COLO668 (cell line): ENCODE data around the gene UBE2E2.
"Not testable (repeated sequence)": the region's sequence is repeated elsewhere in the genome, so short reads cannot be mapped to it uniquely, and the experiment has no call there.

Source experiments
- DNase-seq: peaks from one replicate; lab custom pipeline; 2025; ENCODE audit not compliant: unreplicated experiment; lab: John Stamatoyannopoulos, UW

UBE2E2 gene

DNA sequence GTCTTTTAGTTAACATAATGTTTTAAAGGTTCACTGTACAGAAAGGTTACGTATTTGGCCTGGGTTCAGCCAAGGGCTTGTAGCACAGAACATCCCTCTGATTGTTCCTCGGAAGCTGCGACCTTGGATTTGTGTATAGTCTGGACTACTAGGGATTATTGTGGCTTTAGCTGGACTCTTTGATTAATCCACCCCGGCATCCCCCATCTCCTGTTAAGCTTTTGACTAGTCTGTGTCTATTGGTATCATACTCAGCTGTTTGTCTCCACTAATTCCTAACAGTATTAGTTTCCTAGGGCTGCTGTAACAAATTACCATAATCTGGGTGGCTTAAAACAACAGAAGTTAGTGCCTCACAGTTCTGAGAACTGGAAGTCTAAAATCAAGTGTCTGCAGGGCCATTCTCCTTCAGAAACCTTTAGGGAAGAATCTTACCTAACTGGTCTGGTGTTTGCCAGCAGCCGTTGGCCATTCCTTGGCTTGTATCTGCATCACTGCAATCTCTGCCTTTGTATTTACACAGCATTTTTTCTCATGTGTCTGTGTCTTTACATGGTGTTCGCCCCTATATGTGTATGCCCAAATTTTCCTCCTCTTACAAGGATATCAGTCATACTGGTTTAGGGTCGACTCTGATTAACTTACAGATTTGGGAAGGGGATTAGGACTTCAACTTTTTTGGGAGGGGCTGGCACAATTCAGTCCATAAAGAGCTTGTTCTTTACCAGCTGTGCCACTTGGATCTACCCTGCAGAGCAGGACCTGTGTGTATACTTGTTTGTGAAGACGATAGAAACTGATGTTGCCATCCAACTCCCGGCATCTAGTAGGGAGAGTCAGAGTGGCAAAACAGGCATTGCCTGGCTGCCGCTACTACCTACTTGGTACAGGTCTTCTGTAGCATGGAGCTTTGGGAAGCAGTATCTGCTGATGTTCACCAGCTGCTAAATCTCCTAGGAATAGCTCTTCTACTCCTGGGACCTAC, 117.8 kb downstream of the UBE2E2 start:
- DNase-seq = no peak

DNA sequence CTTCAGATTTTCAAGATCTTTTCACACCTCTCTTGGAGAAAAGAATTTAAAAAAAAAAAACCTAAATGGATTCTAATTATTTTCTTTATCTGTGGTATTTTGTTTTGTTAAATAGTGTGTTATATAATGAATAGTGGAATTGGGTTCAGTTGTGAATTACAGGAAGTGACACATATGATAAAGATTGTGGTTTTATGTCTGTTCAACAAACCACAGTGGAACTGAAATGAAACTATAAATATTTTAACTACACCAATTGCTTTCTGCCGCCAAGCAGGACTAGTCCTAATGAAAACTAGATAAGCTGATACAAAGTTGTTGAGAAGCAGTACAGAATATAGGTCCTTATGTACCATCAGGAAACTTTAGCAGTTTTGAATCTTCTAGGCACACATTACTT, 121.6 kb downstream of the UBE2E2 start:
- DNase-seq = no peak

- no peak for DNase-seq
These were observed 122.4 kb downstream of the UBE2E2 start for GRCh38 chr3:23325466-23326065.

DNA sequence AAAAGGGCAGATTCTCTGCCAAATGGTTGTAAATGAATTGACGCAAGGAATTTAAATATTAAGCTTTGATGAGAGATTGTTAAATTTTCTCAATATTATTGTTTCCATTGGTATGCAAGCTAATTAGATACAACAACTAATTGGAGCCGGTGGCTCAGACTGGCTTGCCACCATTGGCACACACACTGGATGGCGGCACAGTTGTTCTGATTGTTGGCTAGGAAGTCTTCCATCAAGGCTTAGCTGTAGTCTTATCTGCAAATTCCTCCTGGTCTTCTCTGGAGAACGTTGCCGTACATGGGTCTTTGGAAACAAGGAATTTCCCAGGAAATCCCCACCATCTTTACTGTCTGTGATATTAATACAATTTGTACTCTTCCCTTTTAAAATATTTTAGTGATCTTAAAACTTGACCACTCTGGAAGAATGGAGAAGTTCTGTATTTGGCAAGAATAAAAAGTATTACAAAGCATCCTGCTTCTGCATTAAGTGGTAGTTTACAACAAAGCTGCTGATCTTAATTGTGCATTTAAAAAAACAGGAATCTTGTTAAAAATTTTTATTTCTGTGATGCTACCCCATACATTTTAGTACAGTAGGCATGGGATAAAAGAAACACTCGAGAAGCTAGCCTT, 126.5 kb downstream of the UBE2E2 start:
- no peak for DNase-seq

GRCh38 chr3:23330568-23330967, 127.4 kb downstream of the UBE2E2 start:
- no peak for DNase-seq

DNA sequence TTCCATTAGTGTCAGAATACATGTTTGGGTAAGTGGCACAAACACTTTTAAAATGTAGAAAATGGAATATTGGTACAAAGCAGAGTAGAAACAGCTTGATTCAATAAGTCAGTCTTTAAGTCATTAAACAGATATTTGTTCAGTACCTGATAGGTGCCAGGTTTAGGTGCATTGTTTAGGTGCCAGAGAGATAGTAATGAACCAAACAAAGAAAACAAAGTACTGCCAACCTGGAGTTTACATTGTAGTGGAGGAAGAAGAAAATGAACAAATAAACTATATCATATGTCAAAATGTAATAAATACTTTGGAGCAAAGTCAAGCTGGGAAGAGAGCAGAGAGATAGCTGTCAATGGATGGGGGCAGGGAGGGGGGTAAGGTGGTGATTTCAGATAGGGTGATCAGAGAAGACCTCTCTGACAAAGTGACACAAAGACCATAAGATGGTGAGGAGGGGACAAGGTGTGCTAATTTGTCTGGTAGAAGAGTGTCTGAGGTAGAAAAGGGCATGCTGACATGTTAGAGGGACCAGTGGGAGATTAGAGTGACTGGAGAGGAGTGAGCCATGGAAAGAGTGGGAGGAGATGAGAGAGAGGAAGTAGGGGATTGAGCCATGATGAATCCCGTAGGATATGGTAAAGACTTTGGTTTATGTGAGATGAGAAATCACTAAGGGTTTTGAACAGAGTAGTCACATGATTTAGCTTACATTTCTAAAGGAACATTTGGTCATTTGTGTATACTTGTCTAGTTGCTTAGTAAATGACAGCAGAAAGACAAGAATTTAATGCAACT, 128.2 kb downstream of the UBE2E2 start:
- no peak for DNase-seq

DNA sequence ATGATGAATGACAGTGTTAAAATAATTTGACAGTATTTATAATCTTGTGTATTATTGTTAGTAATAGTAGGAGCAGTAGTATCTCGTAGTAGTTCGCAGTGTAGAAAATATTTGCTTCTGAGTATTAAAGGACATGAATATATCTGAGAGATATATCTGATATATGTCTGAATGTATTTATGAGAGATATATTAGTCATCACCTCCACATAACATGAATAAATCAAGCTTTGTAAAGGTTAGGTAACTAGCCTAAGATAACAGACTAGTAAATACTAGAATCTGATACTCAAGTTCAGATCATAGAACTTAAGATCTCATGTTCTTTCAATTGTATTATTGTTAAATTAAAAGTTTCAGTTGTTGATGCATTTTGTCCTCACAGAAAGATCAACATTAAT, 130.5 kb downstream of the UBE2E2 start:
- DNase-seq = no peak

DNA sequence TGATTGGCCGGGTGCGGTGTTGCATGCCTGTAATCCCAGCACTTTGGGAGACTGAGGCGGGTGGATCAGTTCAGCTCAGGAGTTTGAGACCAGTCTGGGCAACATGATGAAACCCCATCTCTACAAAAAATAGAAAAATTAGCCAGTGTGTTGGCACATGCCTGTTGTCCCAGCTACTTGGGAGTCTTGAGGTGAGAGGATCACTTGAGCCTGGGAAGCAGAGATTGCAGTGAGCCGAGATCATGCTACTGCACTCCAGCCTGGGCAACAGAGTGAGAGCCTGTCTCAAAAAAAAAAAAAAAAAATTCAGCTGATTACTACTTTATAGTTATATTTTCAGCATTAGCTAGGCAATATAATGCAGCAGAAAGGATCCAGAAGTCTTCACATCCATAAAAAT, 133.7 kb downstream of the UBE2E2 start:
- not testable (repeated sequence) for DNase-seq

DNA sequence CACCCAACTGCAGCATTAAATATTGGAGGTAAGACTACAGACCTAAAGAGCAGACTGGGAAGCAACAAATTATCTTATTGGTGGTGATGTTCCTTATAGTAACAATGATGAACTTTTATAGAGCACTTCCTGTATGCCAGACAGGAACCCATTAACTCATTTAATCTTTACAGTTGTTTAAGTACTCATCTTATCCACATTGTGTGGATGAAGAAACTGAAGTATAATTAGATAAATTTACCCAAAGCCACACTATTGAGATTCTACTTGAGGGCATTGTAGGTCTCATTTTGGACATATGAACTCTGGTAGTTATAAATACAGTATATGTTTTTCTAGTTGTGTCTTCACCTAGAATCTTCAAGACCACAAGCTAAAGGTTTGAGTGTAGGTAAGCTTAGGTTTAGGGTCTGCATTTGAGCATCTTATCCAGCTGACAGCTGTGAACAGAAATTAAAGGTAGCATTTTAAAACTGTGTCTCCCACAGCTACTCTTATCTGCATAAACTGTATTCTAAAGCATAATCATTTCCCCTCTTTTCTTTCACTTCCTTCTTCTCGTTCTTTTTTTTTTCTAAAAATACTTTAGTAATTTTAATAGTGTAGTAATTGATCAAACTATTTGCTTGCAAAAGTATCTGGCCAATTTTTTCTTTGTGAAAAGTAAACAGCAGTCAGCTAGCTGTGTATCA, 138.2 kb downstream of the UBE2E2 start:
- DNase-seq = no peak

DNA sequence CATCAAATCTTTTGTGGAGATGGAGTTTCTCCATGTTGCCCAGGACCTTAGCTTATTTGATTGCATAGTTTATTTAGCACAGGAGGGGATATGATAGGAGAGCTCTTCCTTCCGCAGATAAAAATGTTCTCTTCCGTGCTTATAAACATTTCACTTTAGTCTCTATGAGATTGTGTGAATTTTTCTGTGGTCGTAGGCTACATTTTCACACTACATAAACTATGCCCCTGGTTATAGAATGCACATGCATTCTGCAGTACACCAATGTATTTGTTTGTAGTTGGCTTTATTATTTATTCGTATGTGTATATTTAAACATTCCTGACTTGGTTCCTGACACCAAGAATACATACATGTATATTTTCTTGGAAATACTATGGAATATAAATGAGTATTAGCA, 139.2 kb downstream of the UBE2E2 start:
- no peak for DNase-seq

GRCh38 chr3:23343509-23343908, 140.4 kb downstream of the UBE2E2 start:
- DNase-seq = no peak

- no peak for DNase-seq
These were observed 141.8 kb downstream of the UBE2E2 start for GRCh38 chr3:23344886-23345285.

- not testable (repeated sequence) for DNase-seq
These were observed 146.3 kb downstream of the UBE2E2 start for GRCh38 chr3:23349444-23349843.

GRCh38 chr3:23356169-23356568, 153.0 kb downstream of the UBE2E2 start:
- no peak for DNase-seq

DNA sequence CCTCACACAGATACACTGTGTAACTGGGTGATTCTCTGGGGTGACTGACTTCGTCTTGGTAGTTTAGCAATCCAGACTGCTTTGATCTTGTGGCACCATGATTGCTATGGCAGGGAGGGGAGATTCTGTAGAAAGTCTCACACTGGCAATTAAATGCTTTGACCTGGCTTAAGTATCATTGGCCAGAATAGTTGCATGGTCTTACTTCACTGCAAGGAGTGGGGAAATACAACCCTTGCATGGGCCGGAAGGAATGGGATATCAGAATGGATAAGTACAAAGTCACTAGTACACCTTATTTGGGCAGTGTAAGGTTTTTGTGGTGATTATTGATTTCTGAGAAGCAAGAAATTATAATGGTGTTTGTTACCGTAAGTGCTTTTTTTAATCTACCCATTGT, 153.8 kb downstream of the UBE2E2 start:
- DNase-seq = no peak

DNA sequence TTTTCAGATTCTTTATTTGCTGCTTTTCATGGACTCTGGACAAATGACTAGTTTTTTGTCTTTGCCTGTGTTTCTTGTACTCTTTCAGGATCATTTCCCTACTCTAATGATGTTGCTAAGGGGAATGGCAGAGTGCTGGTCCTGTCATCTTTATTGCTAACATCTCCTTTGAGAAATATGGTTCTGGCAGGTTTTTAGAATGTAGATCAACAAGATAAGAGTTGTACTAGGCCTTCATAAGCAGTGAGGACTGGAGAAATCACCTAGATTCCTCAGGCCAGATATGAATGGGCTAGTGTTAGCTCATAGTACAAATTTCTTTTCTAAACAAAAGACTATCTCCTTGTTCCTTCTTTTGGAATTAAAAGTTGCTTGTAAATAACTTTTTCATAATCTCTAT, 156.0 kb downstream of the UBE2E2 start:
- no peak for DNase-seq

DNA sequence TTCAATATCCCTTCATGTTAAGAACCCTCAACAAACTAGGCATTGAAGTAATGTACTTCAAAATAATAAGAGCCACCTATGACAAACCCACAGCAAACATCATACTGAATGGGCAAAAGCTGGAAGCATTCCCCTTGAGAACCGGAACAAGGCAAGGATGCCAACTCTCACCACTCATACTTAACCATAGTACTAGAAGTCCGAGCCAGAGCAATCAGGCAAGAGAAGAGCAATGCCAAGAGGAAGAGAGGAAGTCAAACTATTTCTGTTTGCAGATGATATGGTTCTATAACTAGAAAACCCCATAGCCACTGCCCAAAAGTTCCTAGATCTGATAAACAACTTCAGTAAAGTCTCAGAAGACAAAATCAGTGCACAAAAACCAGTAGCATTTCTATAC, 161.9 kb downstream of the UBE2E2 start:
- DNase-seq = no peak

GRCh38 chr3:23368731-23369130, 165.6 kb downstream of the UBE2E2 start:
- DNase-seq = no peak

DNA sequence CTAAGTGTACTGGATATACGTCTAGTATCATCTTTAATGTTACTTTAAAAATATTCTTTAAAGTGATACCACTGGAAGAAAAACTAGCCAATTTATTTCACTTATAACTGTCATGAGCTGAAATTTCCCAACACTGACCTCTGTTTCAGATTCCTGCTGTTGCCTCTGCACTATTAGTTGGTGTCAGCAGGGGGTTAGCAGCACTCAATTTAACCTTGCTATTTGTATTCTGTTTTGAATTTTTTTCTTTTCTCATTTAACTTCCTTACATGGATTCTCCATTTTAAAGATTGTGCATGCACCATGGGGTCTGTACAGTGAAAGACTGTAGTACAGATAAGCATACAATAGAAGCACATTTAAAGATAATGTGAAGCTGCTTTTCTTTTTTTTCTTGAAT, 169.2 kb downstream of the UBE2E2 start:
- no peak for DNase-seq

- DNase-seq = no peak
These were observed 173.6 kb downstream of the UBE2E2 start for GRCh38 chr3:23376516-23377248.
